Anterior cingulate cortex (tissue), 58 donors: ENCODE measurements around the gene TOE1.

Experiments used
- DNase-seq, 58 donors: peaks; one replicate each; lab custom pipeline; 2025; lab: John Stamatoyannopoulos, UW

The TOE1 gene

GRCh38 chr1:45325851-45326506 lies 14.0 kb upstream of the TOE1 start:
- peak in 9 of 58 donors; percentile 11 to 39 (median 23) for DNase-seq

- peak; percentile 3 to 91 (median 74) for DNase-seq
Observed at GRCh38 chr1:45326627-45327623, 13.0 kb upstream of the TOE1 start, which contains the start of gene HPDL. Gene HPDL (plus strand): TSS chr1:45326895. CDS start chr1:45327149, 254 bp downstream.

GRCh38 chr1:45327644-45328515 lies 12.1 kb upstream of the TOE1 start:
- peak in 1 of 58 donors; percentile 8 for DNase-seq

- no peak for DNase-seq
Observed at GRCh38 chr1:45328680-45329079, 11.3 kb upstream of the TOE1 start.

DNA sequence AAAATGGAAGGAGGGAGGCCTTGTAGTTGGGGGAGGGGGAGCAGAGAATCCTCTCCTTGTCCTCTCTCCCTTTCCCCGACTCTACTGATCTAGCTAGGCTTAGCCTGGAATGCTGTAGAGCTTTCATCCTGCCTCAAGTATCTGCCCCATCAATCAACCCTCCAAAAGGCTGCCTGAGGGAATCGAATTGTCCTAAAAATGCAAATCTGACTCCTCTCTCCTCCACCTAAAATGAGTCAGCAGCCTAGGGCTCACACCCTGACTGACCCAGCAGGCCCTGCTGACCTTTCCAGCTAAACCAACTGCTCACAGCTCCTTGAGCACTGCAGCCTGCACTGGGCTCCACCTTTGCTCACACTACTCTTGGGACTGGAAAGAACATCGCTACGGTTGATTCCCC lies 10.5 kb upstream of the TOE1 start:
- no peak for DNase-seq

- no peak for DNase-seq
Observed at GRCh38 chr1:45331436-45332345, 8.3 kb upstream of the TOE1 start.

GRCh38 chr1:45332346-45332720 lies 7.6 kb upstream of the TOE1 start:
- DNase-seq: no peak

GRCh38 chr1:45334308-45335245 lies 5.4 kb upstream of the TOE1 start:
- peak in 7 of 58 donors; percentile 5 to 18 (median 12) for DNase-seq

DNA sequence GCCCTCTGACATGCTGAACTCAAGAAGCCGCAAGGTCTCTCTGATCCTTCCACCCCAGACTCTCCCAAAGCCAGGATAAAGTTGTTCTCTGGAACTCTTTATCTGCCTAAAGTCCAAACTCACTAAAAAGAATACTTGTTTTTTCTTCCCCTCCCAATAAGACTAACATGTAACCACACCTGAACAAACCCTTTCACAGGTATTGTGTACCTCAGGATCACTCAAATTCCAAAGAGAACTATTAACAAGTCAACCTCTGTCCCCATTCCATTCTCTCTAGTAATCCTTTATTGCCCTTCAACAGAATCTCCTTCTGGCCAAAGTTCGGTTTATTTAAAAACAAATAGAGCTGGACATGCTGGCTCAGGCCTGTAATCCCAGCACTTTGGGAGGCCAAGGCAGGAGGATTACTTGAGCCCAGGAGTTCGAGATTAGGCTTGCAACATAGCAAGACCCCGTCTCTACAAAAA lies 4.1 kb upstream of the TOE1 start:
- DNase-seq: no peak

DNA sequence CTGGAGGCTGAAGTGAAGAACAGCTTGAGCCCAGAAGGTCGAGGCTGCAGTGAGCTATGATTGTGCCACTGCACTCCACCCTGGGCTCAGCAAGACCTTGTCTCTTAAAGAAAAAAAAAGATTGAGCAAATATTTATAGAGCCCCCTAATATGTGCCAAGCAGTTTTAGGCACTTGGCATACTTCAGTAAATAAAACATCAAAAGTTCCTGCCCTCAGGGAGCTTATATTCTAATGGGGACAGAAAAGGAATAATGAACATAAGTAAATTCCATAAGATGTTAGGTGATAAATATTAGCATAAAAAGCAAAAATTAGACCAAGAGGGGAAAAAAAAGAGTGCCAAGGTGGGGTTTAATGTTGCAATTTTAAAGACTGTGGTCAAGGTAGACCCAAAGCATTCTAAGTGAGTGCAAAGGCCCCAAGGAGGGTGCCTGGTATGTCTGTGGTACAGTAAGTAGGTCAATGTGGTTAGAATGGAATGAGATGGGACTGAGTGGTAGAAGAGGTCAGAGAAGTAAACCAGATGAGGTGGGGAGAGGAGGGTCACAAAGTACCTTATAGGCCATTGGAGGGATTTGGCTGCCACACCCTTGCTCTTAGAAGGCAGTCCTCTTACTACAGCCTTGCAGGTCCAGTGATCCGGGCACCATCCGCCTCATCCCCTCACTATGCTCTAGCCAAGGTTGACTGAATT lies 2.2 kb upstream of the TOE1 start:
- DNase-seq: no peak

- peak in 1 of 58 donors; percentile 43 for DNase-seq
Observed at GRCh38 chr1:45340816-45341466, 971 bp downstream of the TOE1 start.

DNA sequence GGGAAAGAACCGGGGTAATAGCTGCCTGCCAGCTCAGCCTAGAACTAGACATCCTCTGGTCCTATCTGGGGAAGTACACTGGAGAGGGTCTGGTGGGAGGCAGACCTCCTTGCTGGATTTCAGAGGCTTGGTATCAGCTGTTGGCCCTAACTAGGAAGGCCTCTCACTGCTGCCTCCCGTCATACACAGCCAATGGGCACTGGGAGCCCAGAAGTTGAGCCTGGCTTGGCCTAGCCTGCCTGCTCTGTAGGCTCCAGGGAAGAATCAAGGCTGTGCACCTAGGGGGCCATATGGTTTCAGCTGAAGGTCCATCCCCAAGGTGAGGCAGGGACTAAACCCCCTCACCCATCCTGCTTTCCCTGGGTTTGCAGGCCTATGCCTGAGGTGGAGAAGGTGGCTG lies 4.5 kb downstream of the TOE1 start:
- DNase-seq: no peak

DNA sequence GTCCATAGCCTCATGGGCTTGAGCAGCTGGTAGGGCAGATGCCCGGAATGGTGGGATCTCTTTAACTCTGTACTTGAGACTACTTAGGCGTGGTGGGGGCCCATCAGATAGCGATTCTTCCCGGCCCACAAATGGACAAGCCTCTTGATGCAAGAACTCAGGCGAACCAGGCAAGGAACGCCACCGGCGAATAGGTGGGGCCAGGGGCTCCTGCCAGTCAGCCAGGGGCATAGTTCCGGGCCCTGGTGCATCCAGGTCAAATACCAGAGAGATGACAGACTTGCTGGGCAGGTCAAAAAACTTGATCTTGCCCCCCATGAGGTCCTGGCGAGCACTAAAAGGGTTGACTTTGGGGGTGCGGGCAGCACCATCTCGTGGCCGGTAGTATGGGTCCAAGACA lies 5.0 kb downstream of the TOE1 start:
- DNase-seq: no peak

DNA sequence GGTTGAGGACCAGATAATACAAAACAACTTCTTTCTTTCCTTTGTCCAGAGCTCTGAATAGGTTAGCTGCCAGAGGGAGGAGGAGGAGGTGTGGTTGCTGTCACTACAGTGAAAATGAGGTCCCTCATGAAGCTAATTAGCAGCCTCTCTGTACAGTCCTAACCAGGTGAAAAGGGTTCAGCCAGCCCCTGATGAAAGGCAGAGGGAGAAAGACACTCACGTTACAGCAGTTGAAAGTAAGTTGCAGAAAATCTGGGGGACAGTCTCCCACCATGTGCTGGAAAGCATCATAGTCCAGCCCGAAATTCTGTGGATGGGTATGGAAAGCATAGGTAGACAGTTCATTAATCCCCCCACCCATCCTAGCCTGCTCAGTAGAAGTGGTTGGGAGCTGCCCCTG lies 6.5 kb downstream of the TOE1 start:
- no peak for DNase-seq

DNA sequence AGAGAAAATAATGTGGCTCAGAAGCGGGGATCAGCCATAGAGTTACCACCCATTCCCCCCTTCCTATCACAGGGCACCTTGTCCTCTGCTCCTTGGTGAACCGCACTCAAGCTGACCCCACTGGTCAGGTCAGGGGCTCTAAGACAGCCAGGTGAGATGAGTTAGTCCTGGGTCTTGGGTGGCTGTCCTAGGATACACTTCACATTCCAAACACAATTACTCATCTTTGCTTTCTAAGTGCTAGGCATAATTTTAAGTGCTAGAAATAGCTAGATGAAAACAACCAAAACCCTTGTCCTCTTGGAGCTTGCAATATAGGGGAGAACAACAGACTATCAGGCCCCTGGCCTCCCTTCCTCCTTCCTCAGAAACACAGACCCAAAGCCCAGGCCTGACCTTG lies 8.1 kb downstream of the TOE1 start:
- no peak for DNase-seq

- DNase-seq: no peak
Observed at GRCh38 chr1:45348609-45348965, 8.6 kb downstream of the TOE1 start.
